GM12892 (cell line): ENCODE results near the gene SVOP.

ENCODE experiments used
- POLR2A ChIP-seq: IDR thresholded peaks from 2 replicates; pipeline ENCODE4 v1.6.1; 2011; ENCODE audit warnings: low read depth, low read length, control low read depth
- TAF1 ChIP-seq: IDR thresholded peaks from 2 replicates; pipeline ENCODE4 v1.6.1; 2011; ENCODE audit warnings: low read depth, mild to moderate bottlenecking, control low read depth, low read length, borderline replicate concordance

DNA sequence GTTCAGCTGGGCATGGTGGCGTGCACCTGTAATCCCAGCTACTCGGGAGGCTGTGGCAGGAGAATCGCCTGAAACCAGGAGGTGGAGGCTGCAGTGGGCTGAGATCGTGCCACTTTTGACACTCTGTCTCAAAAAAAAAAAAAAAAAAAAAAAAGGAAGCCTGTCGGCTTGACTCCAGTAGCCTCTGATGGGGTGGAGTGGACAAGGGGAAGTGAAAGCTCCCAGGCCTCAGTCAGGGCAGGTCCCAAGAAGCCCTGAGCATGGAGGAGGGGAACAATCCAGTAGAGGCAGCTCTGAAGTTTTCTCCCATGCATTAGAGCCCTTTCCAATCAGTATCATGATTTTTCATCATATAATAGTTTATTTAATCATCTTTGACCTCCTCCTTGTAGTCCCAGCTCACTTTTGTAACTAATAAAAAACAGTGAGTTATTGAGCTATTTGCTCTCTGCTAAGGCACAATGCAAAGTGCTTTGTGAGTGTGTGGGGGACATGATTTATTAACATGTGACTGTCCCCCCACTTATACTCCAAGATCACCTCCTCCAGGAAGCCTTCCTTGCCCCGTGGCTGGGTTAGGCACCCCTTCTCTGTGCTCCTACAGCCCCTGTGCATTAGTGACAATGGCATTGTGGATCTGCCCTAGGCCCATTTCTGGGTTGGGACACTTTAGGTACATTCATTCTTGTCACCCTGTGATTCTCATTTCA, 158.8 kb downstream of the SVOP start:
- TF ChIP-seq POLR2A (no peak), TAF1 (no peak)
